ENCODE data around the gene ASB6. TPM values are rescaled to one million over a fixed set of nuclear protein-coding genes. Genes with fewer than 3 reads are reported as not detected.
"Not testable (repeated sequence)": the region's sequence is repeated elsewhere in the genome, so short reads cannot be mapped to it uniquely, and the experiment has no call there.

Gene ASB6
- total and polyA plus RNA-seq, 2 experiments from 2014 or later = 8.8 to 19.8 TPM

DNA sequence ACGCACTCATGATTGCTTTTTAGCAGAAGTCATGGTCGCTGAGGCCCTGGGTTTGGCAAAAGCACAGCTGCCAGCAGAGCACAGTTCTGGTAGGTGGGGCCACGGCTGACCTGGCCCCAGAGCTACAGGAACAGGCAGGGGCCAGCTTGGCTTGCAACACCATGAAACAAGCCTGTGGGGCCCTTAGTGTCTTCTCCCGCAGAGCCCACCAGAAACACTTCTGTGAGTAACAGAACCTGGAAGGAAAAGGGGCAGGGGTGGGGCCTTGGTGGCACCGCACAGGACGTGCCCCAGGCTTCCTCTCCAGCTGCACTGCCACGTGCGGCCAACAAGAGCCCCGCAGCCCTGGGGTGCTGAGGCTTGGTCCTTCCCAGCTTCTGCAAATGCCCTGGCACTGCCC, 4.8 kb downstream of the ASB6 start:
- no peak overlapping the region for H3K4me3 Mint-ChIP-seq
- Histone ChIP-seq H4K20me1 (replicated peaks; ENCODE audit: insufficient read depth) (peaks cover 37% of the 10 kb centered on the region), H3K79me2 (replicated peaks; ENCODE audit: insufficient read depth) (peaks cover 28% of the 10 kb centered on the region)

DNA sequence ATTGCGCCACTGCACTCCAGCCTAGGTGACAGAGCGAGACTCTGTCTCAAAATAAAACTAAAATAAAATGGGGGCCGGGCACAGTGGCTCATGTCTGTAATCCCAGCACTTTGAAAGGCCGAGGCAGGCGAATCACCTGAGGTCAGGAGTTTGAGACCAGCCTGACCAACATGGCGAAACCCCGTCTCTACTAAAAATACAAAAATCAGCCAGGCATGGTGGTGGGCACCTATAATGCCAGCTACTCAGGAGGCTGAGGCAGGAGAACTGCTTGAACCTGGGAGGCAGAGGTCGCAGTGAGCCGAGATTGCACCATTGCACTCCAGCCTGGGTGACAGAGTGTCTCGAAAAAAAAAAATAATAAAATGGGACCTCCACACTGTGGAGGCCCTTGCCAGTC, 5.6 kb downstream of the ASB6 start:
- H3K4me1 ChIP-seq (ENCODE audit: insufficient read depth); H3K36me3 ChIP-seq (ENCODE audit: insufficient read depth); H3K27me3 ChIP-seq (ENCODE audit: insufficient read depth); H3K9me2 ChIP-seq (ENCODE audit: insufficient read depth); H3K27ac ChIP-seq (ENCODE audit: low read depth); H3F3A ChIP-seq (replicated peaks; ENCODE audit: low read depth); H3K4me3 Mint-ChIP-seq; H2AFZ ChIP-seq; H3K27ac Mint-ChIP-seq; DNase-seq (ENCODE audit: low spot score); H3K4me2 ChIP-seq; ATAC-seq; H3K9me3 Mint-ChIP-seq; H3K4me3 ChIP-seq: not testable (repeated sequence)
- H3K27me3 Mint-ChIP-seq (ENCODE audit: insufficient read depth, low read depth, poor library complexity) = peaks cover 16% of the 10 kb centered on the region
- peaks cover 32% of the 10 kb centered on the region for H3K79me2 ChIP-seq (replicated peaks; ENCODE audit: insufficient read depth)
- H4K20me1 ChIP-seq (replicated peaks; ENCODE audit: insufficient read depth) = peaks cover 41% of the 10 kb centered on the region
- peaks cover 10% of the 10 kb centered on the region for H3K4me1 Mint-ChIP-seq
- H3K36me3 Mint-ChIP-seq (ENCODE audit: low read depth) = peaks cover 47% of the 10 kb centered on the region

More for the DNA sequence above, 4.8 kb downstream of the ASB6 start:
- no peak for DNase-seq (ENCODE audit: low spot score)
- Mint-ChIP-seq H3K27me3 (ENCODE audit: insufficient read depth, low read depth, poor library complexity) (peaks cover 13% of the 10 kb centered on the region), H3K27ac (no peak overlapping the region), H3K9me3 (no peaks in the 10 kb centered on the region), H3K36me3 (ENCODE audit: low read depth) (peaks cover 47% of the 10 kb centered on the region), H3K4me1 (peaks cover 9% of the 10 kb centered on the region)
- no peak overlapping the region for H3K4me3 ChIP-seq
- ATAC-seq = no peak
- no peaks in the 10 kb centered on the region; the same call in 1 of the 2 replicates for H3K36me3 ChIP-seq (ENCODE audit: insufficient read depth)
- H3K27ac ChIP-seq (ENCODE audit: low read depth) = 0 out of 2 replicates have a peak overlapping the region, but pooled peaks have one; percentile 59
- TF ChIP-seq POLR2AphosphoS5 (IDR thresholded peaks at IDR 0.05; ENCODE audit: low read depth) (0 out of 2 replicates have a peak, but pooled peaks have one; percentile 1), ZNF114 (CRISPR knock-in tag; IDR thresholded peaks at IDR 0.05) (no peak)
- TF ChIP-seq, protein P1, sequence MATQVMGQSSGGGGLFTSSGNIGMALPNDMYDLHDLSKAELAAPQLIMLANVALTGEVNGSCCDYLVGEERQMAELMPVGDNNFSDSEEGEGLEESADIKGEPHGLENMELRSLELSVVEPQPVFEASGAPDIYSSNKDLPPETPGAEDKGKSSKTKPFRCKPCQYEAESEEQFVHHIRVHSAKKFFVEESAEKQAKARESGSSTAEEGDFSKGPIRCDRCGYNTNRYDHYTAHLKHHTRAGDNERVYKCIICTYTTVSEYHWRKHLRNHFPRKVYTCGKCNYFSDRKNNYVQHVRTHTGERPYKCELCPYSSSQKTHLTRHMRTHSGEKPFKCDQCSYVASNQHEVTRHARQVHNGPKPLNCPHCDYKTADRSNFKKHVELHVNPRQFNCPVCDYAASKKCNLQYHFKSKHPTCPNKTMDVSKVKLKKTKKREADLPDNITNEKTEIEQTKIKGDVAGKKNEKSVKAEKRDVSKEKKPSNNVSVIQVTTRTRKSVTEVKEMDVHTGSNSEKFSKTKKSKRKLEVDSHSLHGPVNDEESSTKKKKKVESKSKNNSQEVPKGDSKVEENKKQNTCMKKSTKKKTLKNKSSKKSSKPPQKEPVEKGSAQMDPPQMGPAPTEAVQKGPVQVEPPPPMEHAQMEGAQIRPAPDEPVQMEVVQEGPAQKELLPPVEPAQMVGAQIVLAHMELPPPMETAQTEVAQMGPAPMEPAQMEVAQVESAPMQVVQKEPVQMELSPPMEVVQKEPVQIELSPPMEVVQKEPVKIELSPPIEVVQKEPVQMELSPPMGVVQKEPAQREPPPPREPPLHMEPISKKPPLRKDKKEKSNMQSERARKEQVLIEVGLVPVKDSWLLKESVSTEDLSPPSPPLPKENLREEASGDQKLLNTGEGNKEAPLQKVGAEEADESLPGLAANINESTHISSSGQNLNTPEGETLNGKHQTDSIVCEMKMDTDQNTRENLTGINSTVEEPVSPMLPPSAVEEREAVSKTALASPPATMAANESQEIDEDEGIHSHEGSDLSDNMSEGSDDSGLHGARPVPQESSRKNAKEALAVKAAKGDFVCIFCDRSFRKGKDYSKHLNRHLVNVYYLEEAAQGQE (IDR thresholded peaks at IDR 0.05; ENCODE audit: unreplicated experiment) = no peak
- H2AFZ ChIP-seq = no peak overlapping the region
- no peaks in the 10 kb centered on the region for H3K4me1 ChIP-seq (ENCODE audit: insufficient read depth)
- no peaks in the 10 kb centered on the region for H3K9me2 ChIP-seq (ENCODE audit: insufficient read depth)
- H3F3A ChIP-seq (replicated peaks; ENCODE audit: low read depth) = no peaks in the 10 kb centered on the region; the same call in 1 of the 2 replicates
- H3K4me2 ChIP-seq = no peak overlapping the region
- H3K27me3 ChIP-seq (ENCODE audit: insufficient read depth) = no peaks in the 10 kb centered on the region

DNA sequence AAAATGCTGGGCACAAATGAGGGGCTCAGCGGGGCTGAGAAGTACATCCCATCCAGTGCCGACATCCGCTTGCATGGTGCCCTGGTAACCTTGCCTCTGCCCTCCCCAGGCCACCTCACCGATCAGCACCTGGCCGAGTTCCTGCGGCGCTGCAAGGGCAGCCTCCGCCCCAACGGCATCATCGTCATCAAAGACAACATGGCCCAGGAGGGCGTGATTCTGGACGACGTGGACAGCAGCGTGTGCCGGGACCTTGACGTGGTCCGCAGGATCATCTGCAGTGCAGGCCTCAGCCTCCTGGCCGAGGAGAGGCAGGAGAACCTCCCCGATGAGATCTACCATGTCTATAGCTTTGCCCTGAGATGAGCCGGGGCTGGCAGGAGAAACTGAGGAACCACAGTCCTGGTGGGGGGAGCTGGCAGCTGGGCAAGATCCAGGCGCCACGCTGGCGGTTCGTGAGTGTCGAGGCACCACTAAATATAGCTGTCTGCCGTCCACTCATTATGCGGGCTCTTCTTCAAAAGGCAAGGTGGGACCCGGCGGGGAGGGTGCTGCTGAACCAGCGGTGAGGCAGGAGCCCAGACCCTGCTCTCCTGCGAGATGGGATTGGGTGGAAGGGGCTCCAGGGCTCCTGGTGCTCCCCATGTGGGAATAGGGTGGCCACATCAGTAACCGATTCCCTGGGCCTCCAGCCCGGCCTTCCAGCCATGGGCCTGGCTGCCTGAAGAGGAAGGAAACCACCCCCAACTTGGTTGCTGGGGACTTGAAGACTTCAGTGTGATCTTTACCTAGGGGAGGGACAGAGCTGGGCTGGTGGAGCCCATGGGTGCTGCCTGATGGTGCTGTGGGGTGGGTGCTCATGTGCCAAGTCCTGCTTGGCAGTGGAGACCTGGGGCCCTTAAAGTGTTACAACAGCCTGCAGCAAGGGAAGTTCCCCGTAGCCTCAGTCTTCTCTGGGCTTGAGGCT, 6.6 kb downstream of the ASB6 start:
- no peaks in the 10 kb centered on the region for H3K27me3 ChIP-seq (ENCODE audit: insufficient read depth)
- Mint-ChIP-seq H3K27me3 (ENCODE audit: insufficient read depth, low read depth, poor library complexity) (peaks cover 14% of the 10 kb centered on the region), H3K36me3 (ENCODE audit: low read depth) (peaks cover 50% of the 10 kb centered on the region), H3K27ac (no peak overlapping the region), H3K4me3 (no peak overlapping the region), H3K4me1 (peaks cover 12% of the 10 kb centered on the region), H3K9me3 (no peaks in the 10 kb centered on the region)
- no peaks in the 10 kb centered on the region; the same call in 1 of the 2 replicates for H3K36me3 ChIP-seq (ENCODE audit: insufficient read depth)
- H3K9me2 ChIP-seq (ENCODE audit: insufficient read depth) = no peaks in the 10 kb centered on the region
- no peak overlapping the region for H3K4me2 ChIP-seq
- TF ChIP-seq STAT1 (IDR thresholded peaks at IDR 0.05; ENCODE audit: unreplicated experiment) (no peak), POLR2AphosphoS5 (IDR thresholded peaks at IDR 0.05; ENCODE audit: low read depth) (peak; percentile 21; the same call in 1 of the 2 replicates), JUNB (IDR thresholded peaks at IDR 0.05; ENCODE audit: unreplicated experiment) (no peak), EZH2phosphoT487 (IDR thresholded peaks at IDR 0.05; ENCODE audit: unreplicated experiment) (no peak), CREB1 (CRISPR knock-in tag; IDR thresholded peaks at IDR 0.05; ENCODE audit: low read depth) (no peak)
- TF ChIP-seq, protein P2, sequence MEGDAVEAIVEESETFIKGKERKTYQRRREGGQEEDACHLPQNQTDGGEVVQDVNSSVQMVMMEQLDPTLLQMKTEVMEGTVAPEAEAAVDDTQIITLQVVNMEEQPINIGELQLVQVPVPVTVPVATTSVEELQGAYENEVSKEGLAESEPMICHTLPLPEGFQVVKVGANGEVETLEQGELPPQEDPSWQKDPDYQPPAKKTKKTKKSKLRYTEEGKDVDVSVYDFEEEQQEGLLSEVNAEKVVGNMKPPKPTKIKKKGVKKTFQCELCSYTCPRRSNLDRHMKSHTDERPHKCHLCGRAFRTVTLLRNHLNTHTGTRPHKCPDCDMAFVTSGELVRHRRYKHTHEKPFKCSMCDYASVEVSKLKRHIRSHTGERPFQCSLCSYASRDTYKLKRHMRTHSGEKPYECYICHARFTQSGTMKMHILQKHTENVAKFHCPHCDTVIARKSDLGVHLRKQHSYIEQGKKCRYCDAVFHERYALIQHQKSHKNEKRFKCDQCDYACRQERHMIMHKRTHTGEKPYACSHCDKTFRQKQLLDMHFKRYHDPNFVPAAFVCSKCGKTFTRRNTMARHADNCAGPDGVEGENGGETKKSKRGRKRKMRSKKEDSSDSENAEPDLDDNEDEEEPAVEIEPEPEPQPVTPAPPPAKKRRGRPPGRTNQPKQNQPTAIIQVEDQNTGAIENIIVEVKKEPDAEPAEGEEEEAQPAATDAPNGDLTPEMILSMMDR (conservative IDR thresholded peaks at IDR 0.05; ENCODE audit: low read depth in 2 of 2) = no peak
- TF ChIP-seq, protein P1 (IDR thresholded peaks at IDR 0.05; ENCODE audit: unreplicated experiment) = no peak
- H3K4me3 ChIP-seq = no peak overlapping the region
- H4K20me1 ChIP-seq (replicated peaks; ENCODE audit: insufficient read depth) = peaks cover 48% of the 10 kb centered on the region
- H3K27ac ChIP-seq (ENCODE audit: low read depth) = no peak overlapping the region
- no peaks in the 10 kb centered on the region; the same call in 1 of the 2 replicates for H3F3A ChIP-seq (replicated peaks; ENCODE audit: low read depth)
- no peaks in the 10 kb centered on the region for H3K4me1 ChIP-seq (ENCODE audit: insufficient read depth)
- ATAC-seq (no peak), DNase-seq (ENCODE audit: low spot score) (no peak)
- no peak overlapping the region for H2AFZ ChIP-seq
- H3K79me2 ChIP-seq (replicated peaks; ENCODE audit: insufficient read depth) = peaks cover 36% of the 10 kb centered on the region
